ENCODE measurements around the gene ARHGAP1. TPM values are rescaled to one million over a fixed set of nuclear protein-coding genes. Genes with fewer than 3 reads are reported as not detected.

ARHGAP1 gene
- total and polyA plus RNA-seq, 2 of the 4 experiments (the other 2 are of a cell fraction) = 46.6 to 78.8 TPM

- TF ChIP-seq SMC3 (IDR thresholded peaks at IDR 0.05; ENCODE audit: low read depth, low read length) (no peak), BHLHE40 (IDR thresholded peaks at IDR 0.05; ENCODE audit: low read depth, low read length) (no peak), RAD21 (IDR thresholded peaks at IDR 0.05; ENCODE audit: low read length) (no peak), MAFK (IDR thresholded peaks at IDR 0.05; ENCODE audit: low read depth, low read length) (no peak), NFE2L2 (IDR thresholded peaks at IDR 0.05; ENCODE audit: low read depth, low read length) (no peak), CEBPB (IDR thresholded peaks at IDR 0.05; ENCODE audit: low read depth, low read length) (no peak), CHD1 (IDR thresholded peaks at IDR 0.05; ENCODE audit: low read depth, low read length) (no peak)
Measured at GRCh38 chr11:46681814-46682213, 18.6 kb downstream of the ARHGAP1 start (continued).

GRCh38 chr11:46680815-46681214, 19.6 kb downstream of the ARHGAP1 start:
- dilution Hi-C loops (cut with HindIII; ENCODE audit: low sequenced_read_pairs, unreplicated experiment) (no loop called here), in situ Hi-C loops (cut with MboI; ENCODE audit: low sequenced_read_pairs) (no loop called here), intact Hi-C loops (cut with micrococcal nuclease) (loop anchor here (10.0 kb wide), 1 partner anchor 296 kb away; the partner anchor contains the start of gene MDK)
- no peak overlapping the region for H2BK120ac ChIP-seq (ENCODE audit: low read depth, low read length)
- H3K14ac ChIP-seq (replicated peaks; ENCODE audit: low read depth, low read length) = no peak overlapping the region
- peaks cover 3 to 24% of the 10 kb centered on the region in 2 experiments; a peak in 3 of 4 replicates for H3K79me1 ChIP-seq (ENCODE audit: low read depth in 1 of 2, low read length in 2 of 2)
- CTCF ChIA-PET = no interaction called here
- no peak overlapping the region for H3K4me2 ChIP-seq (ENCODE audit: low read depth, low read length)
- H3K23ac ChIP-seq (ENCODE audit: low read depth, low read length) = no peak overlapping the region
- H3K4ac ChIP-seq (ENCODE audit: low read depth, low read length) = no peak overlapping the region
- WGBS, 2 experiments (ENCODE audit: extremely low coverage in 2 of 2, insufficient read length in 1 of 2) = 93% methylated on average over 11 of the region's 22 CpGs; no CpG with 5 or more reads in 1 of the 2 experiments
- POLR2A ChIA-PET (ENCODE audit: unreplicated experiment) = no interaction called here
- no peak overlapping the region for H2AFZ ChIP-seq (replicated peaks; ENCODE audit: low read length, poor library complexity)
- peaks cover 6% of the 10 kb centered on the region; the same call in 1 of the 2 replicates for H4K20me1 ChIP-seq (ENCODE audit: insufficient read depth, low read length)
- H3K9me3 ChIP-seq (ENCODE audit: control insufficient read depth, insufficient read depth, low read length) = no peaks in the 10 kb centered on the region
- no peak overlapping the region for H4K8ac ChIP-seq (ENCODE audit: low read depth in 2 of 2, low read length in 2 of 2)
- no peak overlapping the region for H2BK15ac ChIP-seq (ENCODE audit: low read depth, low read length)
- H4K5ac ChIP-seq (ENCODE audit: low read depth, low read length) = no peak overlapping the region
- H3K56ac ChIP-seq (ENCODE audit: extremely low read depth, insufficient read depth, low read length) = no peak overlapping the region
- peaks cover 61% of the 10 kb centered on the region for H3K36me3 ChIP-seq (ENCODE audit: control insufficient read depth, insufficient read depth, low read length)
- no peak overlapping the region for H2BK20ac ChIP-seq (ENCODE audit: low read depth, low read length)
- no peak overlapping the region for H2AK5ac ChIP-seq (ENCODE audit: low read depth, low read length)
- peak overlapping the region; percentile 65 for H2AK9ac ChIP-seq (replicated peaks; ENCODE audit: low read depth, low read length, poor library complexity)
- peaks cover 5% of the 10 kb centered on the region for H3K4me1 ChIP-seq (ENCODE audit: control insufficient read depth, insufficient read depth, low read length)
- no peak overlapping the region for H3K27ac ChIP-seq (ENCODE audit: insufficient read depth, low read length)
- DNase-seq (no peak), ATAC-seq (ENCODE audit: low read depth) (no peak)
- no peak overlapping the region for H4K91ac ChIP-seq (ENCODE audit: insufficient read depth, low read depth, low read length)
- no peak overlapping the region for H3K9ac ChIP-seq (ENCODE audit: low read depth, low read length)
- TF ChIP-seq CEBPB (IDR thresholded peaks at IDR 0.05; ENCODE audit: low read depth, low read length) = no peak
- no peak for TF ChIP-seq MXI1 (IDR thresholded peaks at IDR 0.05; ENCODE audit: borderline replicate concordance, low read depth, low read length)
- no peak for TF ChIP-seq NFE2L2 (IDR thresholded peaks at IDR 0.05; ENCODE audit: low read depth, low read length)
- no peak for TF ChIP-seq FOS (IDR thresholded peaks at IDR 0.05; ENCODE audit: low read depth, low read length)
- no peak for TF ChIP-seq ELK1 (IDR thresholded peaks at IDR 0.05; ENCODE audit: borderline replicate concordance, low read depth, low read length)
- TF ChIP-seq BHLHE40 (IDR thresholded peaks at IDR 0.05; ENCODE audit: low read depth, low read length) = no peak
- H2BK5ac ChIP-seq (ENCODE audit: low read depth, low read length, poor library complexity, severe bottlenecking) = no peak overlapping the region
- no peak overlapping the region for H3K4me3 ChIP-seq (ENCODE audit: insufficient read depth, low read depth, low read length)
- no peak overlapping the region for H3K18ac ChIP-seq (ENCODE audit: low read depth, low read length)
- H3K27me3 ChIP-seq (ENCODE audit: control insufficient read depth, insufficient read depth, low read length) = no peaks in the 10 kb centered on the region
- no TSS peak for BruUV-seq (replicated peaks)
- H3K9me1 ChIP-seq (ENCODE audit: insufficient read depth, low read length) = peaks cover 13% of the 10 kb centered on the region; the same call in 1 of the 2 replicates
